ENCODE data around the gene IFRD2. TPM values are rescaled to one million over a fixed set of nuclear protein-coding genes. Genes with fewer than 3 reads are reported as not detected.
A peak's percentile ranks its signal among the peaks of the same experiment; 100 is the strongest.

The IFRD2 gene
- total RNA-seq, 6 donors from 2014 or later: 45.4 to 126 (median 77.5) TPM

GRCh38 chr3:50255251-50255615 lies 37.0 kb downstream of the IFRD2 start:
- ATAC-seq (ENCODE audit: low FRiP score in 2 of 2) (no peak), DNase-seq (no peak)
- Histone ChIP-seq H3K27ac (peak overlapping the region; percentile 91 to 98 (median 95)), H3K27me3 (no peaks in the 10 kb centered on the region), H3K36me3 (peaks cover 19 to 84% (median 66%) of the 10 kb centered on the region in 4 donors), H3K9me3 (peaks cover 0 to 7% (median 0%) of the 10 kb centered on the region in 4 donors), H3K4me1 (peaks cover 73 to 98% (median 94%) of the 10 kb centered on the region in 4 donors), H3K4me3 (no peak overlapping the region)
- WGBS, 2 donors: 75 to 89% methylated on average over 9 of the region's 9 CpGs
- TF ChIP-seq POLR2AphosphoS5 (IDR thresholded peaks at IDR 0.05) (no peak), POLR2A (IDR thresholded peaks at IDR 0.05) (no peak), EP300 (IDR thresholded peaks at IDR 0.05) (no peak), CTCF (IDR thresholded peaks at IDR 0.05) (no peak)

- H3K9me3 ChIP-seq: peaks cover 0 to 7% (median 0%) of the 10 kb centered on the region in 4 donors
- peak in 1 of 2 donors; percentile 86 for DNase-seq
- peaks cover 77 to 99% (median 96%) of the 10 kb centered on the region in 4 donors for H3K4me1 ChIP-seq
- no peak overlapping the region for H3K4me3 ChIP-seq
- H3K27me3 ChIP-seq: no peaks in the 10 kb centered on the region
- peak; percentile 64 to 72 for ATAC-seq (ENCODE audit: low FRiP score in 2 of 2)
- WGBS, 2 donors: 62 to 63% methylated on average over 7 to 8 of the region's 8 CpGs
- H3K36me3 ChIP-seq: peaks cover 19 to 86% (median 66%) of the 10 kb centered on the region in 4 donors
- peak overlapping the region; percentile 91 to 98 (median 95) for H3K27ac ChIP-seq
- TF ChIP-seq POLR2AphosphoS5 (IDR thresholded peaks at IDR 0.05) (peak; percentile 84 to 92), EP300 (IDR thresholded peaks at IDR 0.05) (peak; percentile 35 to 93 (median 75)), POLR2A (IDR thresholded peaks at IDR 0.05) (peak in 1 of 4 donors; percentile 53), CTCF (IDR thresholded peaks at IDR 0.05) (no peak)
Measured at GRCh38 chr3:50254577-50255250, 37.5 kb downstream of the IFRD2 start.

- ATAC-seq (ENCODE audit: low FRiP score in 2 of 2): peak in 1 of 2 donors; percentile 37
- H3K9me3 ChIP-seq: no peaks in the 10 kb centered on the region
Measured at GRCh38 chr3:50251220-50251619, 41.0 kb downstream of the IFRD2 start.

GRCh38 chr3:50250514-50250913 lies 41.7 kb downstream of the IFRD2 start:
- peaks cover 86 to 100% (median 99%) of the 10 kb centered on the region in 4 donors for H3K4me1 ChIP-seq
- H3K27ac ChIP-seq: peak overlapping the region; percentile 94 to 98 (median 95)
- no peak overlapping the region for H3K4me3 ChIP-seq
- H3K27me3 ChIP-seq: no peaks in the 10 kb centered on the region
- WGBS, 2 donors: 86 to 92% methylated on average over 4 of the region's 4 CpGs
- no peak for DNase-seq
- H3K9me3 ChIP-seq: no peaks in the 10 kb centered on the region
- TF ChIP-seq EP300 (IDR thresholded peaks at IDR 0.05) (no peak), CTCF (IDR thresholded peaks at IDR 0.05) (no peak), POLR2AphosphoS5 (IDR thresholded peaks at IDR 0.05) (no peak), POLR2A (IDR thresholded peaks at IDR 0.05) (no peak)
- H3K36me3 ChIP-seq: peaks cover 3 to 59% (median 32%) of the 10 kb centered on the region in 4 donors
- ATAC-seq (ENCODE audit: low FRiP score in 2 of 2): no peak

More at GRCh38 chr3:50251220-50251619, 41.0 kb downstream of the IFRD2 start:
- H3K4me3 ChIP-seq: no peak overlapping the region
- peaks cover 6 to 66% (median 37%) of the 10 kb centered on the region in 4 donors for H3K36me3 ChIP-seq
- H3K27me3 ChIP-seq: no peaks in the 10 kb centered on the region
- 75 to 76% methylated on average over 8 of the region's 8 CpGs for WGBS, 2 donors
- no peak for DNase-seq
- peak overlapping the region; percentile 91 to 98 (median 95) for H3K27ac ChIP-seq
- H3K4me1 ChIP-seq: peaks cover 86 to 100% (median 99%) of the 10 kb centered on the region in 4 donors
- TF ChIP-seq POLR2A (IDR thresholded peaks at IDR 0.05): no peak
- no peak for TF ChIP-seq EP300 (IDR thresholded peaks at IDR 0.05)
- no peak for TF ChIP-seq POLR2AphosphoS5 (IDR thresholded peaks at IDR 0.05)
- TF ChIP-seq CTCF (IDR thresholded peaks at IDR 0.05): no peak

Measured in upper lobe of left lung (tissue), 6 donors.